ENCODE data around the gene SPAG17.
A peak's percentile ranks its signal among the peaks of the same experiment; 100 is the strongest.

The SPAG17 gene

DNA sequence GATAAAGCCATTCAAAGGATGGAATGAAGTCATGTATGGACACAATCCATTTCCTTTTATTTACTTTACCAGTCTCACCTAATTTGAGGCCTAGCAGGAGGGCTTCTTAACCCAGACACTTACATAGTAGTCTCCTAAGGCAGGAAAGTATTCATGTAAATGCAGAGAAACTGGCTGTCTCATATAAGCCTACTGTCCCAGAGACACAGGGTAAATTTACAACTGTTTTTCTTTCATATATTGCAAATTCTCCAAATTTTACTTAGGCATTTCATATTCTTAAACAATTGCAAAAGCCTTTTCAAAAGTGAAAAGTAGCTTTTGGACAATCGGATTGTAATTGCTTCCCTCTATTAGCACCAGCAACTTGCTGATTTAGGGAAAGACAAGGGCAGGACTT is 29.9 kb downstream of the SPAG17 start:
- no peak overlapping the region for H3K4me3 ChIP-seq (ENCODE audit: low read depth, low read length)
- TF ChIP-seq CTCF (IDR thresholded peaks at IDR 0.05; ENCODE audit: control insufficient read depth, extremely low read depth, insufficient read depth), result no peak
- DNase-seq (ENCODE audit: low read depth), result no peak

GRCh38 chr1:118154220-118154619 is 30.8 kb downstream of the SPAG17 start:
- peak; percentile 50 for DNase-seq (ENCODE audit: low read depth)
- peak; percentile 91 for TF ChIP-seq CTCF (IDR thresholded peaks at IDR 0.05; ENCODE audit: control insufficient read depth, extremely low read depth, insufficient read depth)
- H3K4me3 ChIP-seq (ENCODE audit: low read depth, low read length), result no peak overlapping the region

DNA sequence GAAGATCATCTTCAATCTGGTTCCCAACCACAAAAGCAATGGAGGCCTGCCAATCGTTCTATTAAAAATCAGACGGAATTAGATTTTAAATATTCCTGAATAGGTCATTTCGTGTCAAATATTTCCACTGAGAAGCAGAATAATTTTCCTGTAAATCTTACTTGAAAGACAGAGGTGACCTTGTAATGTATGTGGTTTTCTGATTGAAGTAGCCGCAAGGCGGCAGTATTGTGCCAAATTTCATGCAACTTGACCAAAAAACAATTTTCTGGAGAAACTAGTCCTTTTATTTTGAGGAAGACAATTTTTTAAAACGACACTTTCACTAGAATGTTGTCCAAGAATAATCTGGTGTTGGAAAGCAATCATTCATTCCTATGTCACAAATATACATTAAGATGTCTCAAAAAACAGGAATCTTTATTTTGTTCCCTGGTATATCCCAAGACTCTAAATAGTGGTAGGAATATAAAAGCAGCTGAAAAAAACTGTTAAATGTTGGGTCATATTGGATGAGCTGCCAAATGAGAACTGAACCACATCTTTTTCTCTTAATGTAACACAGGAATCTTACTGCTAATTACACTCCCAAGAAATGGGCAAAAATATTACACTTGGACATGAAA is 33.6 kb downstream of the SPAG17 start:
- peak; percentile 27 for DNase-seq (ENCODE audit: low read depth)
- H3K4me3 ChIP-seq (ENCODE audit: low read depth, low read length), result no peak overlapping the region
- peak; percentile 59 for TF ChIP-seq CTCF (IDR thresholded peaks at IDR 0.05; ENCODE audit: control insufficient read depth, extremely low read depth, insufficient read depth)

DNA sequence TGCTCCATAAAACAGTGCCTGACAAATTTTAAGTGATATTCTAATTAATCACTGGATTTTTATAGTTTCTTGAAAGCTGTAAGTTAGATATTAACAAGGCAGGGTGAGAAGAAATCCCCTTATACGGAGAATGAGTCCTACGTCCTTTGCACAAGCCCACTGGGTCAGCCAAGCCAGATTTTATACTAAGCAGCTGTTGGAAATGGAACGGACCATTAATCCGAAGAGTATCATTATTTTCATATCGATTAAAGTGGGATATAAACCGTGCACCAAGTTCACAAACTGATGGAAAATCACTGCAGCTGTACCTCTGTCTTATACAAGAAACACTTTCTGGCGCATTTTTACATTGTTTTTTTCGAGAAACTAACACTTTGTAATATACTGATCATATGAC is 35.2 kb downstream of the SPAG17 start:
- H3K4me3 ChIP-seq (ENCODE audit: low read depth, low read length), result no peak overlapping the region
- no peak for DNase-seq (ENCODE audit: low read depth)
- no peak for TF ChIP-seq CTCF (IDR thresholded peaks at IDR 0.05; ENCODE audit: control insufficient read depth, extremely low read depth, insufficient read depth)

DNA sequence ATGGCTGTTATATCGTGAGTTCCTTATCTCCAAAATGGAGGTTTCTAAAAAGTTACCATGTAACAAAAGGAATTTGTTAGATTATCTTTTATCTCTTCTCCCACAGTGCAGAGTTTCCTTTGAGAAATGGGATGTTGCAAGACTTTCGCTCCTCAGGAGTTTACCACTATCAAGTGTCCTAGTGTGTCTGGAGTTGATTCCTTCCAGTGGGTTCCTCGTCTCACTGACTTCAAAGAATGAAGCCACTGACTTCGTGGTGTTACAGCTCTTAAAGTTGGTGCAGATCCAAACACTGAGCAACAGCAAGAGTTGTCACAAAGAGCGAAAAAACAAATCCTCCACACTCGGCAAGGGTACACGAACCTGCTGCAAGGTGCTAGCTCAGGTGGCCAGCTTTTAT is 37.0 kb downstream of the SPAG17 start:
- no peak for DNase-seq (ENCODE audit: low read depth)
- H3K4me3 ChIP-seq (ENCODE audit: low read depth, low read length), result no peak overlapping the region
- TF ChIP-seq CTCF (IDR thresholded peaks at IDR 0.05; ENCODE audit: control insufficient read depth, extremely low read depth, insufficient read depth), result no peak

DNA sequence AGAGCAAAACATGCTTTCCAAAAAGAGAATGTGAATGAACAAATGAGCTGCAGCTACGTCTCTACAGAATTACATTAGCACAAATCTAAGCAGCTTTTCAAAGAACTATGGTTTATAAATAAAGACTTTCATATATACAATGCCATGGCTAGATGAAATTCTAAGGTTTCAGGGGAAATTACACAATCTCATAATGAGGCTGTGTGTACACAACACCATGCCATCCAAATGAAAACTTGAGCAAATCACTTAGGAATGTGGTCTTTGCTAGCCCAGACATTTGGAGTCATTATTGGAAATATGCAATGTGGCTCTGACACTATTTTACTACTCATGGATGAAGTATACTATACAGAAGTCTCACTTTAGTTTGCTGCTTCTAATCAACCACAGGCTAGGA is 37.5 kb downstream of the SPAG17 start:
- no peak overlapping the region for H3K4me3 ChIP-seq (ENCODE audit: low read depth, low read length)
- DNase-seq (ENCODE audit: low read depth), result no peak
- TF ChIP-seq CTCF (IDR thresholded peaks at IDR 0.05; ENCODE audit: control insufficient read depth, extremely low read depth, insufficient read depth), result no peak

GRCh38 chr1:118145721-118146120 is 39.3 kb downstream of the SPAG17 start:
- no peak for DNase-seq (ENCODE audit: low read depth)
- no peak for TF ChIP-seq CTCF (IDR thresholded peaks at IDR 0.05; ENCODE audit: control insufficient read depth, extremely low read depth, insufficient read depth)
- H3K4me3 ChIP-seq (ENCODE audit: low read depth, low read length), result no peak overlapping the region
